Endodermal cell (in vitro differentiated cells): ENCODE data around the gene INPPL1. TPM values are rescaled to one million over a fixed set of nuclear protein-coding genes. Genes with fewer than 3 reads are reported as not detected.

Experiments
- DNase-seq: peaks from one replicate; pipeline ENCODE4 v3.0.0-alpha.2; 2017
- H3K27ac ChIP-seq: 2 replicates; pipeline ENCODE4 v1.5.1; 2013; ENCODE audit warnings: mild to moderate bottlenecking, low read depth, low read length, moderate library complexity
- H3K27me3 ChIP-seq: 2 replicates; pipeline ENCODE4 v1.6.1; 2013; ENCODE audit warnings: mild to moderate bottlenecking, low read length, moderate library complexity; ENCODE audit not compliant: insufficient read depth, control insufficient read depth, poor library complexity, severe bottlenecking
- H3K36me3 ChIP-seq: 2 replicates; pipeline ENCODE4 v1.7.0; 2013; ENCODE audit warnings: mild to moderate bottlenecking, low read length, moderate library complexity; ENCODE audit not compliant: control insufficient read depth, insufficient read depth
- H3K4me1 ChIP-seq: one replicate; pipeline ENCODE4 v1.7.0; 2013; ENCODE audit warnings: low read length; ENCODE audit not compliant: control insufficient read depth, insufficient read depth
- H3K4me3 ChIP-seq: 2 replicates; pipeline ENCODE4 v1.5.1; 2013; ENCODE audit warnings: mild to moderate bottlenecking, low read length, moderate library complexity
- H3K9ac ChIP-seq: 2 replicates; pipeline ENCODE4 v1.6.1; 2013; ENCODE audit warnings: mild to moderate bottlenecking, low read length, moderate library complexity; ENCODE audit not compliant: poor library complexity, severe bottlenecking; ENCODE audit errors: extremely low read depth
- H3K9me3 ChIP-seq: 2 replicates; pipeline ENCODE4 v1.6.1; 2013; ENCODE audit warnings: mild to moderate bottlenecking, low read length, moderate library complexity; ENCODE audit not compliant: control insufficient read depth
- H3K27ac Mint-ChIP-seq: 2 replicates; pipeline ENCODE4 v1.8.0; 2020; ENCODE audit warnings: mixed read lengths
- H3K27me3 Mint-ChIP-seq: 2 replicates; pipeline ENCODE4 v1.8.0; 2021; ENCODE audit warnings: mild to moderate bottlenecking, mixed read lengths; ENCODE audit not compliant: insufficient read depth
- H3K36me3 Mint-ChIP-seq: 2 replicates; pipeline ENCODE4 v1.8.0; 2020; ENCODE audit warnings: low read depth, mixed read lengths
- H3K4me1 Mint-ChIP-seq: 2 replicates; pipeline ENCODE4 v1.8.0; 2020; ENCODE audit warnings: mixed read lengths
- H3K4me3 Mint-ChIP-seq: 2 replicates; pipeline ENCODE4 v1.8.0; 2020; ENCODE audit warnings: mild to moderate bottlenecking, moderate library complexity, mixed read lengths
- H3K9me3 Mint-ChIP-seq: 2 replicates; pipeline ENCODE4 v1.8.0; 2020; ENCODE audit warnings: mild to moderate bottlenecking, mixed read lengths
- CTCF ChIP-seq: fragments of 200-600 bp; sonication (generic); conservative IDR thresholded peaks from 2 replicates; pipeline ENCODE4 v1.5.0; 2021; ENCODE audit warnings: antibody characterized with exemption, mild to moderate bottlenecking
- WGBS, 2 experiments: methylation state at CpG; one replicate each; pipeline versions ENCODE4 v1.1.5 to v1.1.7; 2013; ENCODE audit warnings: missing lambda C conversion rate in 2 of 2, mixed read lengths in 1 of 2; ENCODE audit not compliant: insufficient coverage in 1 of 2, insufficient read length in 1 of 2; 5-methylcytosine and 5-hydroxymethylcytosine counted together
- total RNA-seq, 2 donors: library from RNA; stranded (reverse); fragmentation: NEBNext Ultra II Directional in 1 of 2; extraction: Animal tissue kit (Norgen Biotek cat#: 25700) in 1 of 2; gene quantifications; 2 replicates in 1 of 2; 3 replicates in 1 of 2; pipeline ENCODE4 v1.2.1, GENCODE V29; 2021

Gene INPPL1
- total RNA-seq, 2 donors from 2014 or later, result 230 to 325 TPM

- no peak for DNase-seq
Observed at GRCh38 chr11:72251614-72252013, 27.0 kb downstream of the INPPL1 start.

GRCh38 chr11:72253392-72253791, 28.8 kb downstream of the INPPL1 start:
- Histone ChIP-seq H3K36me3 (no peaks in the 10 kb centered on the region), H3K9ac (no peak overlapping the region), H3K9me3 (peaks cover 5% of the 10 kb centered on the region), H3K4me1 (peaks cover 7% of the 10 kb centered on the region), H3K27me3 (peaks cover 15% of the 10 kb centered on the region), H3K4me3 (no peak overlapping the region), H3K27ac (no peak overlapping the region)
- H3K27ac Mint-ChIP-seq, result no peak overlapping the region
- H3K4me3 Mint-ChIP-seq, result no peak overlapping the region
- peaks cover 40% of the 10 kb centered on the region for H3K27me3 Mint-ChIP-seq
- peaks cover 9% of the 10 kb centered on the region for H3K4me1 Mint-ChIP-seq
- no peaks in the 10 kb centered on the region for H3K9me3 Mint-ChIP-seq
- 88 to 93% methylated on average over 1 to 3 of the region's 3 CpGs for WGBS, 2 experiments
- no peak for DNase-seq
- no peaks in the 10 kb centered on the region for H3K36me3 Mint-ChIP-seq
- TF ChIP-seq CTCF, result no peak

More at GRCh38 chr11:72251614-72252013, 27.0 kb downstream of the INPPL1 start:
- H3K4me3 Mint-ChIP-seq, result no peak overlapping the region
- no peaks in the 10 kb centered on the region for H3K36me3 Mint-ChIP-seq
- H3K9me3 Mint-ChIP-seq, result no peaks in the 10 kb centered on the region
- H3K9me3 ChIP-seq, result peaks cover 5% of the 10 kb centered on the region
- no peak overlapping the region for H3K27ac Mint-ChIP-seq
- H3K4me1 Mint-ChIP-seq, result peaks cover 9% of the 10 kb centered on the region
- H3K9ac ChIP-seq, result no peak overlapping the region
- H3K4me1 ChIP-seq, result peaks cover 7% of the 10 kb centered on the region
- H3K36me3 ChIP-seq, result no peaks in the 10 kb centered on the region
- 87 to 92% methylated on average over 4 to 5 of the region's 5 CpGs for WGBS, 2 experiments
- peaks cover 40% of the 10 kb centered on the region for H3K27me3 Mint-ChIP-seq
- no peak for TF ChIP-seq CTCF
- no peak overlapping the region for H3K27ac ChIP-seq
- H3K4me3 ChIP-seq, result no peak overlapping the region
- peaks cover 24% of the 10 kb centered on the region for H3K27me3 ChIP-seq

- H3K9ac ChIP-seq, result no peak overlapping the region
- no peak overlapping the region for H3K4me3 ChIP-seq
- H3K36me3 ChIP-seq, result no peaks in the 10 kb centered on the region
- no peak for DNase-seq
- peaks cover 9% of the 10 kb centered on the region for H3K4me1 Mint-ChIP-seq
- peaks cover 36% of the 10 kb centered on the region for H3K27me3 Mint-ChIP-seq
- H3K4me3 Mint-ChIP-seq, result no peak overlapping the region
- H3K9me3 ChIP-seq, result peaks cover 5% of the 10 kb centered on the region
- H3K9me3 Mint-ChIP-seq, result no peaks in the 10 kb centered on the region
- H3K27ac Mint-ChIP-seq, result no peak overlapping the region
- H3K27me3 ChIP-seq, result peaks cover 7% of the 10 kb centered on the region
- peaks cover 7% of the 10 kb centered on the region for H3K4me1 ChIP-seq
- H3K36me3 Mint-ChIP-seq, result no peaks in the 10 kb centered on the region
- no peak for TF ChIP-seq CTCF
- no peak overlapping the region for H3K27ac ChIP-seq
- 86 to 91% methylated on average over 4 to 5 of the region's 5 CpGs for WGBS, 2 experiments
Observed at GRCh38 chr11:72254299-72254993, 29.9 kb downstream of the INPPL1 start.
